ENCODE data around the gene SCYL3.

- TF ChIP-seq CTCF (IDR thresholded peaks at IDR 0.05), result no peak
- TF ChIP-seq POLR2A (IDR thresholded peaks at IDR 0.05), result no peak
Measured at GRCh38 chr1:169909499-169909898, 15.8 kb upstream of the SCYL3 start.
